HG02852 (cell line): ENCODE results near the gene C1QTNF5.

Experiments
- ATAC-seq: cut with Tn5 transposase; IDR thresholded peaks from one replicate; pipeline ENCODE4 v1.9.1; 2021; ENCODE audit warnings: mild to moderate bottlenecking, moderate library complexity; ENCODE audit not compliant: unreplicated experiment

C1QTNF5 gene

GRCh38 chr11:119373059-119373920, 32.6 kb upstream of the C1QTNF5 start:
- ATAC-seq, result no peak

GRCh38 chr11:119372260-119373058, 31.8 kb upstream of the C1QTNF5 start:
- ATAC-seq, result no peak

- ATAC-seq, result no peak
Observed at GRCh38 chr11:119371778-119372182, 31.1 kb upstream of the C1QTNF5 start.

- ATAC-seq, result no peak
Observed at GRCh38 chr11:119371067-119371601, 30.5 kb upstream of the C1QTNF5 start.

GRCh38 chr11:119370486-119371046, 29.9 kb upstream of the C1QTNF5 start:
- no peak for ATAC-seq

GRCh38 chr11:119369132-119369925, 28.6 kb upstream of the C1QTNF5 start:
- ATAC-seq, result no peak

- ATAC-seq, result no peak
Observed at GRCh38 chr11:119368121-119369034, 27.7 kb upstream of the C1QTNF5 start.

GRCh38 chr11:119367661-119368120, 27.0 kb upstream of the C1QTNF5 start:
- ATAC-seq, result no peak

GRCh38 chr11:119366690-119367620, 26.3 kb upstream of the C1QTNF5 start:
- ATAC-seq, result no peak

- no peak for ATAC-seq
Observed at GRCh38 chr11:119365071-119365591, 24.4 kb upstream of the C1QTNF5 start.

- ATAC-seq, result peak; percentile 57
Observed at GRCh38 chr11:119363851-119364590, 23.3 kb upstream of the C1QTNF5 start.

- no peak for ATAC-seq
Observed at GRCh38 chr11:119363081-119363850, 22.6 kb upstream of the C1QTNF5 start.

GRCh38 chr11:119362741-119363080, 22.0 kb upstream of the C1QTNF5 start:
- no peak for ATAC-seq

- ATAC-seq, result no peak
Observed at GRCh38 chr11:119361941-119362725, 21.4 kb upstream of the C1QTNF5 start.

- ATAC-seq, result no peak
Observed at GRCh38 chr11:119361056-119361787, 20.5 kb upstream of the C1QTNF5 start.
